ENCODE measurements around the gene SOWAHA. TPM values are rescaled to one million over a fixed set of nuclear protein-coding genes. Genes with fewer than 3 reads are reported as not detected.

Gene SOWAHA
- total and polyA plus RNA-seq, 11 donors = 0.03 to 0.50 (median 0.24) TPM; not detected in 6

GRCh38 chr5:132822650-132823480 is 9.8 kb downstream of the SOWAHA start:
- 31 to 62% (median 49%) methylated on average over 32 to 68 of the region's 68 CpGs for WGBS, 4 donors
- TF ChIP-seq POLR2A (IDR thresholded peaks at IDR 0.05) = no peak
- peak in 2 of 12 donors; percentile 2 to 19 for TF ChIP-seq CTCF (IDR thresholded peaks at IDR 0.05)
- intact Hi-C loops (cut with DNase I) = loop anchor here in 9 of 10 donors (5.0 to 10.0 kb wide), 8 partner anchors 66 to 441 kb away; no protein-coding TSS in a partner anchor
- Histone ChIP-seq H3K4me1 (peaks cover 0 to 25% (median 10%) of the 10 kb centered on the region in 12 donors), H3K4me3 (peak overlapping the region in 10 of 12 donors; percentile 16 to 47 (median 32)), H3K36me3 (peaks cover 0 to 12% (median 3%) of the 10 kb centered on the region in 9 donors), H3K9me3 (no peaks in the 10 kb centered on the region), H3K27me3 (peaks cover 0 to 51% (median 0%) of the 10 kb centered on the region in 9 donors), H3K27ac (peak overlapping the region in 1 of 12 donors; percentile 23)
- ATAC-seq (peak in 3 of 4 donors; percentile 8 to 35 (median 30)), DNase-seq (peak in 1 of 5 donors; percentile 47)

- intact Hi-C loops (cut with DNase I) = loop anchor here in 9 of 10 donors (5.0 to 10.0 kb wide), 8 partner anchors 66 to 441 kb away; no protein-coding TSS in a partner anchor
- H3K36me3 ChIP-seq = peaks cover 0 to 12% (median 3%) of the 10 kb centered on the region in 9 donors
- ATAC-seq = peak in 2 of 4 donors; percentile 6 to 27
- peaks cover 0 to 51% (median 0%) of the 10 kb centered on the region in 9 donors for H3K27me3 ChIP-seq
- WGBS, 4 donors = 89 to 91% (median 90%) methylated on average over 6 to 7 of the region's 7 CpGs
- DNase-seq = no peak
- TF ChIP-seq CTCF (IDR thresholded peaks at IDR 0.05) (no peak), POLR2A (IDR thresholded peaks at IDR 0.05) (no peak)
- peak overlapping the region in 8 of 12 donors; percentile 16 to 47 (median 38) for H3K4me3 ChIP-seq
- H3K4me1 ChIP-seq = peaks cover 0 to 25% (median 10%) of the 10 kb centered on the region in 12 donors
- no peaks in the 10 kb centered on the region for H3K9me3 ChIP-seq
- H3K27ac ChIP-seq = peak overlapping the region in 1 of 12 donors; percentile 23
Observed at GRCh38 chr5:132823481-132824050, 10.5 kb downstream of the SOWAHA start.

- Histone ChIP-seq H3K27ac (no peak overlapping the region), H3K4me1 (peaks cover 0 to 31% (median 13%) of the 10 kb centered on the region in 12 donors), H3K4me3 (no peak overlapping the region), H3K9me3 (no peaks in the 10 kb centered on the region), H3K27me3 (peaks cover 0 to 44% (median 0%) of the 10 kb centered on the region in 9 donors), H3K36me3 (peaks cover 0 to 12% (median 3%) of the 10 kb centered on the region in 9 donors)
- WGBS, 4 donors = 81 to 100% (median 95%) methylated on average over 3 of the region's 3 CpGs
- no peak for DNase-seq
- TF ChIP-seq POLR2A (IDR thresholded peaks at IDR 0.05) (no peak), CTCF (IDR thresholded peaks at IDR 0.05) (no peak)
- intact Hi-C loops (cut with DNase I) = loop anchor here in 9 of 10 donors (5.0 to 10.0 kb wide), 8 partner anchors 67 to 442 kb away; no protein-coding TSS in a partner anchor
- ATAC-seq = no peak
Observed at GRCh38 chr5:132824426-132824825, 11.3 kb downstream of the SOWAHA start.

Measured in heart left ventricle (tissue), 16 donors.